Activated CD8-positive, alpha-beta T cell treated with anti-CD3 and anti-CD28 coated beads for 36 hours (primary cell): ENCODE data around the gene STK31. TPM values are rescaled to one million over a fixed set of nuclear protein-coding genes. Genes with fewer than 3 reads are reported as not detected.

Experiments used
- ATAC-seq: fragments of 200-7000 bp; cut with Tn5 transposase; one replicate; pipeline ENCODE4 v1.10.0; 2021; ENCODE audit warnings: mild to moderate bottlenecking, moderate library complexity
- CTCF ChIA-PET: fragments of 350-600 bp; sonication (Branson Sonifier 250); formaldehyde crosslinking; loops from one replicate; lab custom pipeline; 2021; ENCODE audit warnings: antibody characterized with exemption; lab: Charles Lee
- POLR2A ChIA-PET: fragments of 350-600 bp; sonication (Branson Sonifier 250); formaldehyde crosslinking; loops from one replicate; lab custom pipeline; 2021; ENCODE audit warnings: antibody characterized with exemption; lab: Charles Lee
- DNase-seq: peaks from one replicate; pipeline ENCODE4 v3.0.0-alpha.2; 2020
- H3K27ac Mint-ChIP-seq: one replicate; pipeline ENCODE4 v1.8.0; 2021; ENCODE audit warnings: mild to moderate bottlenecking, mixed read lengths
- H3K27me3 Mint-ChIP-seq: one replicate; pipeline ENCODE4 v1.8.0; 2021; ENCODE audit warnings: mixed read lengths
- H3K36me3 Mint-ChIP-seq: one replicate; pipeline ENCODE4 v1.8.0; 2021; ENCODE audit warnings: low read depth, mixed read lengths
- H3K4me1 Mint-ChIP-seq: one replicate; pipeline ENCODE4 v1.8.0; 2021; ENCODE audit warnings: low read depth, mixed read lengths
- H3K4me3 Mint-ChIP-seq: one replicate; pipeline ENCODE4 v1.8.0; 2021; ENCODE audit warnings: mild to moderate bottlenecking, moderate library complexity, mixed read lengths
- H3K9me3 Mint-ChIP-seq: one replicate; pipeline ENCODE4 v1.8.0; 2021; ENCODE audit warnings: mixed read lengths
- CTCF ChIP-seq: fragments of 200-600 bp; IDR thresholded peaks from one replicate; pipeline ENCODE4 v1.8.0; 2022; ENCODE audit warnings: antibody characterized with exemption, mild to moderate bottlenecking
- intact Hi-C: fragments of 100-400 bp; cut with micrococcal nuclease; formaldehyde crosslinking; loops from one replicate; pipeline ENCODE4 v1.10.0; 2022
- total RNA-seq, 2 experiments: library from RNA; stranded (reverse); gene quantifications; one replicate each; pipeline ENCODE4 v1.2.3, GENCODE V29; 2021

The STK31 gene
- under 1 TPM in 1 of 2 experiments, not detected in 1; 0.20 TPM for total RNA-seq

GRCh38 chr7:23710000-23710399, at the start of gene STK31:
Gene STK31, plus strand, starts transcription at chr7:23710219. Its CDS starts 67 bp downstream, at chr7:23710286.
- ChIA-PET POLR2A (interaction anchor here (0.5 to 1.1 kb wide), 2 partner anchors 33 to 157 kb away, joined by 3 read pairs; no protein-coding TSS in a partner anchor), CTCF (interaction anchor here (0.8 to 5.0 kb wide), 5 partner anchors 13 to 437 kb away, joined by 4 to 55 read pairs (median 13); no protein-coding TSS in a partner anchor)
- ATAC-seq: no peak
- no peak for TF ChIP-seq CTCF
- Mint-ChIP-seq H3K9me3 (peaks cover 12% of the 10 kb centered on the region), H3K4me3 (no peak within 1 kb of the TSS), H3K27me3 (no peaks in the 10 kb centered on the region), H3K27ac (no peak within 1 kb of the TSS), H3K36me3 (peaks cover 12% of the 10 kb centered on the region), H3K4me1 (no peaks in the 10 kb centered on the region)
- no peak for DNase-seq
- intact Hi-C loops: loop anchor here (10.0 kb wide), 1 partner anchor 435 kb away; no protein-coding TSS in a partner anchor

- H3K36me3 Mint-ChIP-seq: no peaks in the 10 kb centered on the region
- H3K4me3 Mint-ChIP-seq: no peak overlapping the region
- no peaks in the 10 kb centered on the region for H3K27me3 Mint-ChIP-seq
- peaks cover 7% of the 10 kb centered on the region for H3K9me3 Mint-ChIP-seq
- no peak for TF ChIP-seq CTCF
- no peak overlapping the region for H3K27ac Mint-ChIP-seq
- ATAC-seq (no peak), DNase-seq (no peak)
- ChIA-PET CTCF (no interaction called here), POLR2A (no interaction called here)
- intact Hi-C loops: no loop called here
- H3K4me1 Mint-ChIP-seq: no peaks in the 10 kb centered on the region
Measured at GRCh38 chr7:23661385-23661784, 48.6 kb upstream of the STK31 start.

GRCh38 chr7:23662124-23662983, 47.7 kb upstream of the STK31 start:
- Mint-ChIP-seq H3K4me3 (no peak overlapping the region), H3K9me3 (peaks cover 7% of the 10 kb centered on the region), H3K27me3 (no peaks in the 10 kb centered on the region), H3K4me1 (no peaks in the 10 kb centered on the region), H3K27ac (no peak overlapping the region), H3K36me3 (no peaks in the 10 kb centered on the region)
- ATAC-seq: no peak
- intact Hi-C loops: no loop called here
- no peak for TF ChIP-seq CTCF
- ChIA-PET CTCF (no interaction called here), POLR2A (interaction anchor here (0.6 kb wide), 1 partner anchor 306 kb away, joined by 3 read pairs; no protein-coding TSS in a partner anchor)
- no peak for DNase-seq

GRCh38 chr7:23662984-23663313, 47.1 kb upstream of the STK31 start:
- Mint-ChIP-seq H3K4me1 (no peaks in the 10 kb centered on the region), H3K27ac (no peak overlapping the region), H3K9me3 (peaks cover 7% of the 10 kb centered on the region), H3K27me3 (no peaks in the 10 kb centered on the region), H3K36me3 (no peaks in the 10 kb centered on the region), H3K4me3 (no peak overlapping the region)
- TF ChIP-seq CTCF: no peak
- DNase-seq (no peak), ATAC-seq (no peak)
- intact Hi-C loops: no loop called here
- ChIA-PET CTCF (no interaction called here), POLR2A (interaction anchor here (0.6 kb wide), 1 partner anchor 305 kb away, joined by 3 read pairs; no protein-coding TSS in a partner anchor)

- ChIA-PET CTCF (no interaction called here), POLR2A (no interaction called here)
- no peak for TF ChIP-seq CTCF
- DNase-seq: no peak
- intact Hi-C loops: no loop called here
- no peak overlapping the region for H3K4me3 Mint-ChIP-seq
- no peaks in the 10 kb centered on the region for H3K27me3 Mint-ChIP-seq
- ATAC-seq: no peak
- H3K36me3 Mint-ChIP-seq: no peaks in the 10 kb centered on the region
- H3K9me3 Mint-ChIP-seq: no peaks in the 10 kb centered on the region
- H3K4me1 Mint-ChIP-seq: no peaks in the 10 kb centered on the region
- H3K27ac Mint-ChIP-seq: no peak overlapping the region
Measured at GRCh38 chr7:23664122-23664521, 45.9 kb upstream of the STK31 start.
